NCI-H187 treated with DMSO at 0.1 percent for 48 hours (cell line): ENCODE measurements around the gene TNFRSF21.
"Not testable (repeated sequence)": the region's sequence is repeated elsewhere in the genome, so short reads cannot be mapped to it uniquely, and the experiment has no call there.

Source experiments
- DNase-seq: peaks from one replicate; lab custom pipeline; 2025; lab: John Stamatoyannopoulos, UW

Gene TNFRSF21

DNA sequence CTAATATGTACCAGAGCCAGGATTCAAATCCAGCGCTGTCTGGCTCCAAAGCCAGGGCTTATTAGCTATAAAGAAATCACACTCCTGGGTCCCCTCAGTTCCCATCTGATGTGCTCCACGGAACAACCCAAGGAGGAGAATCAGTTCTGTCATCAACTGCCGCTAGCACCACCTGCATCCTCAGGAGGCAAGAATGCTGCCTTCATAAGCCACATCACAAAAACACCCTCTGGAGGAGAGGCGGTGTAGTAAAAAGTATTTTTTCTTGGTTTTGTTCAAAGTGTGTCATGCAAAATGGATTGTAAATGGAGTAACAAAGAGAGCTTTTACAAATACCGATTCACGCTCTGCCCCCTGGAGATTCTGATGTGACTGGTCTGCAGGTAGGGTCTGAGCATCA is 57.1 kb downstream of the TNFRSF21 start:
- DNase-seq, result no peak

DNA sequence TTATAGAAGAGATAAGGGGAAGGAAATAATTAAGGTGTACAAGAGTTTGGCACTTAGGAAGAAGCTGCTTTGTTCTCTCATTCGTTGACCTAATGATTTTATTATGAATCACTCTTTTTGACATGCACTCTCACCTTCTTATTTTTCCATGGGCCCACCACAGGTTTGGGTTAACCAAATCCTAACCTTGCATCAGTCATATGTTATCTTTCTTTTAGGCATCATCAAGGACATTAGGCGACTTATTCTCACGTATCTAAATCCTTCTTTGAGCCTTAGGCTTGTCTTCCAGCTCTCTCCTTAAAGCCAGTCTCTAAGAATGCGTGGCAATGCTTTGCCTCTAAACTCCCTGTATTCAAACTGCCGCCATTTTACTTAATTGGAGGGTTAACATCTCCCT is 58.3 kb downstream of the TNFRSF21 start:
- DNase-seq, result no peak

DNA sequence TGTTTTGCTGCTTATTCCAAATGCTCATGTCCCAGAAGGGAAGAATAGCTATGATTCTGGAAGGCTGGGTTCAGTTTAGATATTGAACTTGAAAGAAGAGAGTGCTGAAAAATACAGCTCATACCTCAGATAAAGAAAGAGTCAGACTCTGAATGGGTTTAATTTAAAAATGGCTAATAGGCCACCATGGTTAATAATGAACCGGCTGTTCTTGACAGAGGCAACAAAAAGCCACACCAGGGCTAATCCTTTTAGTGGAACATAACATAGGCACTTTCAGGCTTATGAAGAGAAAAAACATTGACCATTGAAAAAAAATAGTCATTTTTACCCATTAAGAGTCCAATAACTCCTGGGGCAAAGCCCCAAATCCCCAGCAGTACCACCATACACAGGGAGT is 59.4 kb downstream of the TNFRSF21 start:
- DNase-seq, result no peak

DNA sequence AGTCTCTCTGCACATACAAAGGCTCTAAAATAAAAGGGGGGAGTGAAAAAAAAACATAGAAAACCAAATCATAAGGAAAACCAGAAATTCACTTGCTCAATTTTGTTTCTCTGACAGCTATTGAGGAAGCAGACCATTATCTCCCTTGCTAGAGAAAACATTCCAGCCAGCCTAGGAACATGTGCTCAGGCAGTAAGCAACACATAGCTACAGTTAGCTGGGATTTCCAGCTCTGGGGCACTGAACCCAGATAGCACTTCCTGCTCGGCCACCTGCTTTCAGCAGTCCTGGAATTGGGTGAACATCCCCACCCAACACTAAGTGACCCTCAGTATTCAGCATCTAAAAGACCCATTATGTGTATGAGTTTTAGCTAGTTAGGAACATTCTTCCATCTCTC is 61.3 kb downstream of the TNFRSF21 start:
- no peak for DNase-seq

DNA sequence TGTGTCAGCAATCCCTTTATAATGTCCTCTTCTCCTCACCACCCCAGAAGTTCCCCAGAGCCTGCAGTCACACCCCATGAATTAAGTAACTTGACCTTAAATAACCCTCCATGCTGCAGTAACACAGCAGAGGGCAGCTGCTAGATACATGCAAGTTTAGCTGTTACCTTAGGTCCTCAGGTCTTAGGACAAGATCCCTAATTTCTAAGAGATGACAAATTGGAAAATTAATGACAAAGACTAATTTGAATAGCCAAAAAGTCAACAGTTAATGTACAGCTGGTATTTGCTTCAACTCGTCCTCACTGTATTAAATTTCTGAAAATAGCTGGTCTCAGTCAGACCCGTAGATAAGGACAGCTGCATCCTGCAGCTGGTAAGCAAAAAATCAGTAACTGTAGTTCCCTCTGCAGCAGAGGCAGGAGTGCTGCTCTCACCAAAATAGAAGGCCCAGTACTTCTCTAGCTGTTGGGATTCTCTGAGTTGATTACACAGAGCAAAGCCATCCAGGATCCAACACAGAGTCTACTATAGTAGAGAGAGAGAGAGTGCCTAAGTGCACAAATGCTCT is 62.4 kb downstream of the TNFRSF21 start:
- no peak for DNase-seq

DNA sequence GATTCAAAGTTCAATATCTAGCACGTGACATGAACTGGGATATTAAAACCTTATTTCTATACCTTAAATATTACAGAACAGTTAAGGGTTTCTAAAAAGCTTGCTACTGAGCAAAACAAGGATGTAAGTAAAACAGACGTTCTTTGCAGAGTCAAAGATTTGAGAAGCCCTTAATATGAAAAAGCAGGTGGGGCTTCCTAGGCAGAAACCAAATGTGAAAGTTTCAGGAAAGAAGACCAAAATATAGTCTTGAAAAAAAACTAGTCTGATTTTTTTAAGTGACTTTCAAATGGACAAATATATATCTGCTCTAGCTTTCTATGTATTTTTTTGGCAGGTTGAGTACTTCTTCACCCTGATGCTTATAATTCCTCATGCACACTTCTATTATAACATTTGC is 63.2 kb downstream of the TNFRSF21 start:
- DNase-seq, result no peak

DNA sequence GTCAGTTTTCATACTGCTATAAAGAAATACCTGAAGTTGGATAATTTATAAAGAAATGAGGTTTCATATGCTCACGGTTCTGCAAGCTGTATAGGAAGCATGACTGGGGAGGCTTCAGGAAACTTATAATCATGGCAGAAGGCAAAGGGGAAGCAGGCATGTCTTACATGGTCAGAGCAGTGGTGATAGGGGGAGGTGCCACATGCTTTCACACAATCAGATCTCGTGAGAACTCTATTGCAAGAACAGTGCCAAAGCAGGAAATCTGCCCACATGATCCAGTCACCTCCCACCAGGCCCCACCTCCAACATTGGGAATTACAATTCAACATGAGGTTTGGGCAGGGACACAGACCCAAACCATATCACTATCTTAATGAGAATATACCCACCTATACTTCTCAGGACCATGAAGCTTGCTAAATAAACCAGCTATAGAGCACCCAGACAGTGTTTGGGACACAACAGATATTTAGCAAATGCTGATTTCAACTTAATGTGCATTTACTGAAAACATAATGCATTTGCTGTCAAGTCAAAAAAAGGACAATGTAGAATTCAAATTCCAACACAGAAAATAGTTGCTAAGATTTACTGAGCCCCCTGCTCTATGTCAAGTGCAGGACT is 63.8 kb downstream of the TNFRSF21 start:
- DNase-seq, result no peak

DNA sequence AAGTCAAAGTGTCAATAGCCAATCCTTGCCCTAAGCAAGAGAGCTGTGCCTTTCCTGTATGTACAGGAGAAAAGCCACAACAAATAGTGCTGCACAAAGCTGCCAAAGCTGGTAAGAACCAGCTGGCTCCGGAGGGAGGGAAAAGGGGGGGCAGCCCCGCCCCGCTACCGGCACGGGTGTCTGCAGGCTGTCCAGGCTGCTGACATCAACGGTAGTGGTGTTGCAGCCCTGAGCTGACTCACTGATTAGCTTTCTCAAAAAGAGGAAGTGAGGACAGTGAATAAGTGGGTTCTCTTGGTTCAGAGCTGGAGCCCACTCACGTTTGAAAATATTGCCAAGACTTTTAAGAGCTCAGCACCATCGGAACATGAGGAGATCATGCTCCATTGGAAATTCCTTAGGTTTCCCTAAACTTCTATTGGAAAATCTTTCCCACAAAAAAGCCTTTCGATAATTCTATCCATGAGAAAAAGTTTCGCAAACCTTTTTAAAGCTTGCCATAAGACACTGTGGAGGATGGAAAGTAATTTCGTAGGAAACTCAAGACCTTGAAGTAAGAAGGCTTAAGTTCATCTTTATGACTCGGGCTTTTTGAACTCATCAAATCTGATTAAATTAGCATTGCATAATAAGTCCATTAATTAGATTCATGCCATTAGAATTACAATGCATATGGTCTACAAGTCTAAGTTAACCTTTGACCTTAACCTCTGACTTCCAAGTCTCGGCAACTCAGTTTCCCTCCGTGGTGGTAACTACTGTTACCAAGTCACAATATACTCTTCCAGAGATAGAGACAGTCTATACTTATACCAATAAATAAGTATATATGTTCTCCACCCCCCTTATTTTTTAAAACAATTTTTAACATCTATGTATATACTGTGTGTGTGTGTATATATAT is 67.0 kb downstream of the TNFRSF21 start:
- DNase-seq, result peak; percentile 19

DNA sequence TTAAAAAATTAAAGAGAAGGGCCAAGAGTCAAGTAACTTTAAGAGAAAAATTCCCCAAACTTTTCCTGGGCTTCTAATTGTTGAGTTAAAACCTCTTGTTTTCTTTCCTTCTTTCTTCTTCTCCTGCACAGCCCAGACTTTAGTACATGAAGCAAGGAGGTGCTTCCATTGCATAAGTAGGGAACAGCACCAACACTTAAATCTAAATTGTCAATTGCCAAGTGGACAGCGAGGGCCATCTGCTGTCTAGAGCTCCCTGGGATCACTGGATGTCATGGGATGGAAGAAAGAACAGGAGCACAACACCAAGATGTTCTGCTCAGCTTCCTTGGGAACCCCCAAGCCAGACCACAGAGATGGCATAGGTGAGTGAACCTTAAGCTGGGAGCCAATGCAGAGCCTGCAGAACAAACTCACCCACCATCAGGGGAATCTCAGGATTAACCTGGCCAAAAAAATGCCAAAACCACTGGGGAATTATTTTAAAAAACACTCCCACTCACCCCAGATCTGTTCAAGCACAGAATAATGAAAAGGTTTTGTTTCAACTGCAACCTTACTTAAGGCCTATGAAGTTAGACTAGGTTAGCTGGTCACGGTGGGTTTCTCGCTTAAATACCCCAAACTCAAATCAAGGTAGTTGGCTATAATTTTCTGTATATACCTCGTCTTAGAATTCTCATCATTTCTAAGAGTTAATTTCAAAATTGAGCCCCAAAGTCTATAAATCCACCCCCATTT is 67.8 kb downstream of the TNFRSF21 start:
- DNase-seq, result no peak

DNA sequence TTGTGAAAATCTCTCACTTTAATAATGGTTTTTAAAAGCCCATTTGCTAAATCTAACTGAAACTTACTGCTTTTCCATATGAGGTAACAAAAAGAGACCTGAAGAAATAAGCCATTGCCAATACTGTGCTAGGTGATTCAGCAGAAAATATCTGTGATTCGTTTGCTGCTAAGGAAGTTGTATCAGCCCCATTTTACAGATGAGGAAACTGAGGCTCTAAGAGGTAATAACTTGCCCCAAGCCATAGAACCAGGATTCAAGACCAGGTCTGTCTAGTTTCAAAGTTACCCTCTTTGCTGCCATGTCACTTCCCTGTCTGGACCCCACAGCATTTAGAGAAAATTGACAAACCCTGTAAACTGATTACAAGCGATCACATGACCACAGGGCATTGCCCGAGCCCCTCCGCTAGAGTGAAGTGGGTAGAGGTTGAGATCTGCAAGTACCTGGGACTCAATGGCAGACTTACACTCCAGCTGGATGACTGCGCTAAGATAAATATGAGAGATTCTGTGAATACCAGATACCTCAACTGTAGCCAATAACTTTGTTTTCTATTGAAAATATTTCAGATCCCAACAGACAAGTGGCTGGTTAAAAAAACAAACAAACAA is 69.3 kb downstream of the TNFRSF21 start:
- no peak for DNase-seq

DNA sequence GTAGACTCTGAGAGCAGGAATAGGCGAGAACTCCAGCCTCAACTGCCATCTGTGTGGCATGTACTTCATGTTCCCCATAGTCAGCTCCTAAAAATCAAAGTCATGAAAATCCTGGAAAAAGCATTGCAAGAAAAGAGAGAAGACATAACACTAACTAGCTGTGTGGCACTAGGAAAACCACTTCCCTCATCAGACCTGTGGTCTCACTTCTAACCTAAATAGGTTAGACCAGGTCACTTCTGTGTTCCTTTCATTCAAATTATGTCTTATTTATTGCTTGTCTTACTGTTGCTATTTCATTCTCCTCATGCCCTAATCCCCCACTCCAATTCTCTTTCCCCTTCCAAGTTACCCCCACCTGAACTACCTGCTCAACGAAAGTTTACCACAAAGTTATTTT is 70.2 kb downstream of the TNFRSF21 start:
- DNase-seq, result no peak

DNA sequence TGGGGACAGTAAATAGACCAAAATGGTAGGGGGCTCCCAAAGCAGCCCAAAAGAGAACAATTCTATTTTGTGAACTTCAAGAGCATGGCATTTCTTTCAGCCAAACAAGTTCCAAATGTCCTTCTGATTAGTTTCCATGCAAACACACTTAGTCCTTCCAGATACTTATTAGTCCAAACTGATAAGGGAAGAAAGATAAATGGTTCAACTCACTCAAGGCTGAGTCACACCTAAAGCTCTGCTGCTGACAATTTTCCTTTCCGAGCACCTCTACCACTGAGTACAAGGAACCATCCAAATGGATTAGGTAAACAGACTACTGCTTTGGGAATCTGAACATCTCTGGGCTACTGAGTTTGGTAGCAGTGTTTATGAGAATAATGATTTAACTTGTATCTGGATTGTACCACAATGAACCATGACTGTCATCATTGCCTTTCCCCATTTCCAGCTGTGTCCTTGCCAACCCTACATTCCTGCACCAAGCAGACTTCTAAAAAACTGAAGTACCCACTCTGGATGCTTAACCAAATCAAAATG is 71.2 kb downstream of the TNFRSF21 start:
- DNase-seq, result no peak

DNA sequence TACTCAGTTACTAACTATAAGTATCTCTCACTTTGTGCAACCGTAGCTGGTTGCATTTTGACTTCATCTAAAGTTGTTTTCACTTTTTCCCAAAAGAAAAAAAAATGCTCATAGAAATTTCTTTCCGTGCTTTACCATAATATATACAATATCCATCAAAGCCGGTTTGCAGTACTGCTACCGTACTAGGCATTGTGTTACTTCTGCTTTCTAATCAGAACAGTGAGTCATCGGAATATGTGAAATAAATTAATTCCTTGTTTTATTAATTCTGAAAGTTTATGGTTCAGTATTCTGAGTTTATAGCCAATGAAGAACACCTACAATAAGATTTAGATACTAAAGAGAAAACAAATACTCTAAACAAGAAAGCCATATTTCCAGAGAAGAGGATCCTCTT is 72.5 kb downstream of the TNFRSF21 start:
- DNase-seq, result no peak

DNA sequence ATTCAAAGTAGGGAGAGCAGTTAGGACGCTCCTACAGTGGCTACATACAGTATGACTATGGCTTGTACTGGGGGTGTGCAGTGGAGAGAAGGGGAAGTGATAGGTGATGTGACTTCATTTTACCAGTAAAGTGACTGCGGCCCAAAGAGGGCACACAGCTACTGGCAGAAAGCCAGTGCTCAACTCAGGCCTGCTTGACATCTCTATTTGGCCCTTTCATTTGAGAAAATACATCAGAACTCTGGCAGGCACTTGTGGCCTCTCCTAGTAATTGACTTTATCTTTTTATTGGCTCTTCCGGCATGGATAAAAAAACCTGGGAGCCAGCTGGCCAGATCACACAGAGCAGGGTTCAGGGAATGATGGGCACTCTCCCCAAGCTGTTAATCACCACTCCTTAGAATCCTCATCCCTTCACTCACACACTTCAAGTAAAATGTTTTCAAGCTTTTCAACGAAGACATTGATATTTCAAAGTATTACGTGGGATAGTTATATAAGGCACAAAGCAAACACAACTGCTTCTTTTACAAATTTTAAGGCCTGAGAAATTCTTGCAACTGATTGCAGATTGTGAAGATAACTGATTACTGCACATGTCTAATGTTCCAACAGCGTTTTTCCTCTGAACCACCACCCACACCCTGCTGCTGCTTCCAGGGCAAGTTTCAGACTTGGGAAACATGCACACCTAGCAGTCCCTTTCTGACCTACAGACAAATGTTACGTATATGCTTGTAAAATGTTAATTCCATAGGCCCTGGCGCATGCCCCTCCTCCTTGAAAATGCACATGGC is 73.5 kb downstream of the TNFRSF21 start:
- DNase-seq, result peak; percentile 62

DNA sequence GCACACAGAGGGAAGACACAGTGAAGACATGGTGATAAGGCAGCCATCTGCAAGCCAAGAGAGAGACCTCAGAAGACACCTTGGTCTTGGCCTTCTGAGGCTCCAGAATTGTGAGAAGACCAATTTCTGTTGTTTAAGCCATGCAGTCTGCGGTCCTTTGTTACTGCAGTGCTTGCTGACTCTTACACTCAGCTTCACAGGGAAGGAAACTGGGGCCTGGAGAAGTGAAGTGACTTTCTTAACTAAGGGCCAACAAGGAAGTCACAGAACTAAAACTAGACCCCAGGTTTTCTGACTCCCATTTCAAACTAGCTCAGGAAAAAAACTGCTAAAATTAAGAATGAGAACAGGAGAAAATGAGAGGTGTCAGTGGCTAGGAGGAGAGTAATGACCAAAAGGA is 74.3 kb downstream of the TNFRSF21 start:
- DNase-seq, result no peak

DNA sequence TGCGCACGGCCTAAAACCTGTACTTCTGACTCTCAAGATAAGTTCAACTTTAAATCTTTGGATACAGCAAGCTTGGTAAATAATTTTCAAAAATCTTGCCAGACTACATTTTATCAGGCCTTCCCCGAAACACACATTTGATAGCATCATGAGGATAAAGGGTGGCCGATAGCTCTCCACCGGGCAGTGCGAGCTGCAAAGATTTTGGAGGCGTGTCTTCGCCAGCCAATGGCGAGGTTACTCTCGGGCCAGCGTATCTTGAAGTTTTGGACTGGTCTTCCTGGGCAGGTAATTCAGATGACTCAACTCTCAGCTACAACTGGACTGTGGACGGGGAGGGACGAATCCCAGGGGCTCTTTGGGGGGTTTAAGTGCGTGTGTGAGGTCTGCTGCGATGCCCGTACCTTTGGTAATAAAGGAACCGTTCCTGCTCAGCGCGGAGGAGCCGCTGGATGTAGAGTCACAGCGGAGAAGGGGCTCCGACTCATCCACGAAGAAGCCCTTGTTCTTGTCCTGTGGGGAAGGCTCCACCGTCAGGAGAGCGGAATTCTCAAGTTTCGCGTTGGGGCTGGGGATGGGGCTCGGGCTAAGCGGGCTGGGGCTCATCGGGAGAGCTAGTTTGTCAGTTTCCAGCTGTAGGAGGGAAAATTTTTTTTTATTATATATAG is 75.3 kb downstream of the TNFRSF21 start:
- DNase-seq, result no peak

DNA sequence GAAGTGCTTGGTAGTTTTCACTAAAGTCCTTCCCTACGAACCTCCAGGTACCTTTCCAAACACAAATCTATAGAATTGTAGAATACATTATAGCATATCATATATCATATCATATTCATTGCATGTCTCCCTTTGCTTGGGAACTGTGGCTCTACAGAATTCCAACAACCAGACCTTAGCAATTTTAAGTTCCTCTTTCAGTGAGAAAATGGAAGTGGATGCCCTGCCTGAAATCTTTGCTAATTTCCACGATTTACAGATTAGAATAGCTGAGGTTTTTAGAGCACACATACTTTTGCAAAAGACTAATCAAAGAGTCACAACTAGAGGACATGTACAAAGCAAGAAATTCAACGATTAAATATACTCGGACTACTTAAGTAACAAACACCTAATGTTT is 78.6 kb downstream of the TNFRSF21 start:
- no peak for DNase-seq

DNA sequence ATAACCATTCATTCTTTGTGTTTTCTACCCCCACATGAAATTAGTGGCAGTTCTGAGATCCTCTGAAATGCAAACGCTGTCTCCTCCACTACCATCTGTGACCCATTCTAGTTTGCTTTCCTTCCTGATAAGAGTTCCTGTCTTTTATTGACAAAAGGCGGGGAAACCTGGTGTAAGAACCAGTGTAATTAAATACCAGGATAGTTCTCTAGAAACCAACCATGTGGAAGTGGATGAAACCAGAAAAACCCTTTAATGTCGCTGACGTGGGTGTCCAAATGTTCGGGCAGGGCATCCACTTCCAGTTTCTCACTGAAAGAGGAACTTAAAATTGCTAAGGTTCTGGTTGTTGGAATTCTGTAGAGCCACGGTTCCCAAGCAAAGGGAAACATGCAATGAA is 79.1 kb downstream of the TNFRSF21 start:
- DNase-seq, result peak; percentile 18

DNA sequence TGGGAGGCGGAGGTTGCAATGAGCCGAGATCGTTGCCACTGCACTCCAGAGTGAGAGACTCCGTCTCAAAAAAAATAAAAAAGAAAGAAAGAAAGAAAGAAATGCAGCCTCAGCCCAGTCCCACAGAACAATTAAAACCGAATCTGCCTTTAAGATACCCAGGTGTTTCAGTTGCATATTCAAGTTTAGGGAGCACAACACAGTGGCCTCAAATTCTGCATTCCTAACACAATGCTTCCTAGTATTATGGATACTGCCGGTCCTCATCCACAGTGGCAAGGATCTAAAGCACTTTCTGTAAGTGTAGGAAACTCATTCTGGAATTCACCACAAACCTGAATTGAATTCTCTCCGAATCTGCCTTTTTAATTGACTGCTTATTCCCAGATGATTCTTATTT is 80.5 kb downstream of the TNFRSF21 start:
- DNase-seq, result no peak

DNA sequence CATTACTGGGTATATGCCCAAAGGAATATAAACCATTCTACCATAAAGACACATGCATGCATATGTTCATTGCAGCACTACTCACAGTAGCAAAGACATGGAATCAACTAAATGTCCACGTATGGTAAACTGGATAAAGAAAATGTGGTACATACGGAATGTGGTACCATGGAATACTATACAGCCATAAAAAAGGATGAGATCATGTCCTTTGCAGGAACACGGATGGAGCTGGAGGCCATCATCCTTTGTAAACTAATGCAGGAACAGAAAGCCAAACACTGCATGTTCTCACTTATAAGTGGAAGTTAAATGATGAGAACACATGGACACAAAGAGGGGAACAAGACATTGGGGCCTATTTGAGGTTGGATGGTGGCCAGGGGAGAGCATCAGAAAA is 81.6 kb downstream of the TNFRSF21 start:
- not testable (repeated sequence) for DNase-seq
